NCI-H460 (cell line): ENCODE measurements around the gene COX5B. TPM values are rescaled to one million over a fixed set of nuclear protein-coding genes. Genes with fewer than 3 reads are reported as not detected.
A peak's percentile ranks its signal among the peaks of the same experiment; 100 is the strongest.
"Not testable (repeated sequence)": the region's sequence is repeated elsewhere in the genome, so short reads cannot be mapped to it uniquely, and the experiment has no call there.

Experiments
- DNase-seq: peaks from one replicate; pipeline ENCODE4 v3.0.0-alpha.2; 2016; ENCODE audit warnings: low read depth; ENCODE audit errors: extremely low read depth
- small RNA-seq, 2 experiments: library from RNA; depleted of rRNA; stranded (forward); fragments of <200 nt; gene quantifications; one replicate each; pipeline ENCODE3, GENCODE V24; 2014
- total RNA-seq: library from RNA; depleted of rRNA; stranded (reverse); fragments of >200 nt; shearing (Covaris generic); gene quantifications from 2 replicates; pipeline ENCODE4 v1.2.3, GENCODE V29; 2014; rRNA removed

The COX5B gene
- total RNA-seq, 1 experiment from 2014 or later: 533 TPM

GRCh38 chr2:97670471-97670870 is 24.6 kb downstream of the COX5B start:
- DNase-seq: no peak

GRCh38 chr2:97671526-97671925 is 25.7 kb downstream of the COX5B start:
- no peak for DNase-seq

GRCh38 chr2:97672606-97673140 is 26.8 kb downstream of the COX5B start:
- DNase-seq: not testable (repeated sequence)

GRCh38 chr2:97673182-97673914 is 27.5 kb downstream of the COX5B start:
- DNase-seq: no peak

- no peak for DNase-seq
Measured at GRCh38 chr2:97673915-97674283, 28.0 kb downstream of the COX5B start.

GRCh38 chr2:97675430-97676113 is 29.7 kb downstream of the COX5B start:
- DNase-seq: no peak

GRCh38 chr2:97676620-97677019 is 30.8 kb downstream of the COX5B start:
- no peak for DNase-seq

GRCh38 chr2:97677480-97677879 is 31.6 kb downstream of the COX5B start:
- DNase-seq: no peak

- no peak for DNase-seq
Measured at GRCh38 chr2:97678298-97678697, 32.4 kb downstream of the COX5B start.

GRCh38 chr2:97687235-97687634 is 41.4 kb downstream of the COX5B start:
- not testable (repeated sequence) for DNase-seq

GRCh38 chr2:97688062-97688827 is 42.4 kb downstream of the COX5B start:
- no peak for DNase-seq

GRCh38 chr2:97691166-97691565 is 45.3 kb downstream of the COX5B start:
- no peak for DNase-seq

GRCh38 chr2:97693476-97693875 is 47.6 kb downstream of the COX5B start:
- no peak for DNase-seq

GRCh38 chr2:97695744-97696143 is 49.9 kb downstream of the COX5B start:
- no peak for DNase-seq

GRCh38 chr2:97697252-97698235 is 51.7 kb downstream of the COX5B start:
- peak; percentile 80 for DNase-seq

Small RNA genes lying within 50 kb of the gene (small RNA-seq; reads per million reads assigned to genes)
- gene RNU4-8P: 0.08 to 0.29 reads per million in 2 experiments

Other genes starting within 250 kb of the COX5B start
- 11.7 and 20.4 TPM in 2 replicates for gene ANKRD36B, start 56.2 kb upstream of the COX5B start, total RNA-seq
- gene ACTR1B, start 18.0 kb downstream of the COX5B start, total RNA-seq: 24.3 and 29.4 TPM in 2 replicates
- gene C2orf92, start 23.7 kb downstream of the COX5B start, total RNA-seq: 1.6 and 2.1 TPM in 2 replicates
- not detected in 2 replicates for gene ZAP70, start 67.5 kb downstream of the COX5B start, total RNA-seq